ENCODE data around the gene VPS37B. TPM values are rescaled to one million over a fixed set of nuclear protein-coding genes. Genes with fewer than 3 reads are reported as not detected.
A peak's percentile ranks its signal among the peaks of the same experiment; 100 is the strongest.
"Not testable (repeated sequence)": the region's sequence is repeated elsewhere in the genome, so short reads cannot be mapped to it uniquely, and the experiment has no call there.

The VPS37B gene
- 10 to 100 TPM; 17.8 to 18.4 TPM for total RNA-seq

- CTCF ChIA-PET: interaction anchor here (7.2 kb wide), 1 partner anchor 14 kb away, joined by 70 read pairs; no protein-coding TSS in a partner anchor
These were observed at the start of gene VPS37B for GRCh38 chr12:122895704-122896636. TSS of gene VPS37B (minus strand) at chr12:122896124. CDS start at chr12:122896062, 62 bp downstream.

GRCh38 chr12:122944605-122945592 is 49.0 kb upstream of the VPS37B start:
- Mint-ChIP-seq H3K36me3 (ENCODE audit: low read depth) (no peaks in the 10 kb centered on the region), H3K9me3 (no peaks in the 10 kb centered on the region), H3K27me3 (peaks cover 2% of the 10 kb centered on the region), H3K27ac (no peak overlapping the region), H3K4me3 (no peak overlapping the region), H3K4me1 (ENCODE audit: low read depth) (peaks cover 26% of the 10 kb centered on the region)
- intact Hi-C loops (cut with micrococcal nuclease): no loop called here
- ATAC-seq (no peak), DNase-seq (no peak)
- no peak for TF ChIP-seq CTCF (IDR thresholded peaks at IDR 0.05)
- ChIA-PET CTCF (interaction anchor here (0.8 to 1.9 kb wide), 4 partner anchors 65 to 151 kb away, joined by 3 to 7 read pairs (median 4); no protein-coding TSS in a partner anchor), POLR2A (interaction anchor here (0.5 to 1.9 kb wide), 4 partner anchors 14 to 44 kb away, joined by 3 to 4 read pairs (median 4); no protein-coding TSS in a partner anchor)

More at GRCh38 chr12:122895704-122896636, at the start of gene VPS37B:
- Mint-ChIP-seq H3K36me3 (ENCODE audit: low read depth) (peaks cover 18% of the 10 kb centered on the region), H3K4me1 (ENCODE audit: low read depth) (peaks cover 85% of the 10 kb centered on the region), H3K27me3 (peaks cover 3% of the 10 kb centered on the region), H3K4me3 (peak within 1 kb of the TSS; percentile 96), H3K9me3 (peaks cover 6% of the 10 kb centered on the region), H3K27ac (peak within 1 kb of the TSS; percentile 91)
- ATAC-seq (peak; percentile 57), DNase-seq (peak; percentile 93)
- no peak for TF ChIP-seq CTCF (IDR thresholded peaks at IDR 0.05)
- POLR2A ChIA-PET: interaction anchor here (0.7 to 12.7 kb wide), 6 partner anchors 15 to 79 kb away, joined by 3 to 239 read pairs (median 3); partner anchors contain the start of gene OGFOD2
- intact Hi-C loops (cut with micrococcal nuclease): no loop called here

- POLR2A ChIA-PET: interaction anchor here (0.9 to 1.9 kb wide), 2 partner anchors 9 to 13 kb away, joined by 3 to 4 read pairs; no protein-coding TSS in a partner anchor
- Mint-ChIP-seq H3K4me3 (no peak overlapping the region), H3K9me3 (no peaks in the 10 kb centered on the region), H3K36me3 (ENCODE audit: low read depth) (no peaks in the 10 kb centered on the region), H3K27me3 (peaks cover under 1% of the 10 kb centered on the region), H3K27ac (no peak overlapping the region), H3K4me1 (ENCODE audit: low read depth) (peaks cover 25% of the 10 kb centered on the region)
- no peak for TF ChIP-seq CTCF (IDR thresholded peaks at IDR 0.05)
- CTCF ChIA-PET: no interaction called here
- DNase-seq (no peak), ATAC-seq (no peak)
- intact Hi-C loops (cut with micrococcal nuclease): no loop called here
These were observed 47.3 kb upstream of the VPS37B start for GRCh38 chr12:122943196-122943595.

GRCh38 chr12:122942637-122943036 is 46.7 kb upstream of the VPS37B start:
- Mint-ChIP-seq H3K4me3 (no peak overlapping the region), H3K4me1 (ENCODE audit: low read depth) (peaks cover 23% of the 10 kb centered on the region), H3K36me3 (ENCODE audit: low read depth) (no peaks in the 10 kb centered on the region), H3K27me3 (no peaks in the 10 kb centered on the region), H3K9me3 (no peaks in the 10 kb centered on the region), H3K27ac (no peak overlapping the region)
- no peak for ATAC-seq
- CTCF ChIA-PET: no interaction called here
- POLR2A ChIA-PET: interaction anchor here (1.9 kb wide), 1 partner anchor 12 kb away, joined by 4 read pairs; no protein-coding TSS in a partner anchor
- DNase-seq: no peak
- intact Hi-C loops (cut with micrococcal nuclease): no loop called here
- TF ChIP-seq CTCF (IDR thresholded peaks at IDR 0.05): no peak

GRCh38 chr12:122941351-122941750 is 45.4 kb upstream of the VPS37B start:
- ATAC-seq; H3K4me3 Mint-ChIP-seq; POLR2A ChIA-PET; DNase-seq; H3K9me3 Mint-ChIP-seq; H3K36me3 Mint-ChIP-seq (ENCODE audit: low read depth); H3K27me3 Mint-ChIP-seq; CTCF ChIA-PET; intact Hi-C loops (cut with micrococcal nuclease); H3K27ac Mint-ChIP-seq: not testable (repeated sequence)
- H3K4me1 Mint-ChIP-seq (ENCODE audit: low read depth): peaks cover 11% of the 10 kb centered on the region

All from activated CD8-positive, alpha-beta T cell treated with anti-CD3 and anti-CD28 coated beads for 36 hours (primary cell).